C1 segment of cervical spinal cord (tissue), 14 donors: Measurements from ENCODE around the gene NHP2.

Experiments
- DNase-seq, 14 donors: peaks; one replicate each; lab custom pipeline; 2025; lab: John Stamatoyannopoulos, UW

The NHP2 gene

DNA sequence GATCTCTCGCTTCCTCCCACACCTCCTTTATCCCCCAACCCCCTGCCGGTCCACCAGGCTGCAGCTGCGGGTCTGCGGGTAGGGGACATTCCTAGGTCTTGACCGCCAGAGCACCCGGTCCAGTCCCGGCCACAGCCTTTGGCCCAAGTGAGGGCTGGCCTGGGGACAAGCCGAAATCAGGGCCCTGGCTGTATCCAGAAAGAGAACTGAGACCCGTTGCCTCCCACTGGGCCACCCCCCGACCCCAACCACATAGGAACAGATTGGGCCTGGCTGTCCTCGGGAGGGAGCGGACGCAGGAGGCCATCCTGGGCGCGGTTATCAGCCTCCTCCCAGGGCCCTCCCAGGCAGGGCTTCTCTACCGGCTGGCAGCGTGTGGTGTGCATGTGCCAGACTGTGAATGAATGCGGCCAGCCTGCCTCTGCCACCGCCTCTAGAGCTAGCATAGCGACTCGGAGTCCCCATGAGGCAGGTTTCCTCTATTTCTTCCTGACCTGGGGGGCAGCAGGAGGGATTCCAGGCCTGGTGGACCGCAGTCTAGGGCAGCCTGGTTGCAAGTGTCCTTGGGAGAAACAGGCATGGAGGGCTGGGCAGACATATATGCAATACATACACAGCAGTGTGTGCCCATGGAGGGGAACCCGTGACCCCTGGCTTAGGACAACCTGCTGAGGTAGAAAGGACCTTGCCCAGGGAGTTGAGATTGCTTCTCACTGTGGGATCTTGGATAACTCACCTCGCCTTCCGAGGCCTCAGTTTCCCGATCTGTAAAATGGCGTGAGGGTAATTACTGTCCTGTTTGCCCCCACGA lies 39.2 kb downstream of the NHP2 start:
- DNase-seq = peak in 1 of 14 donors; percentile 45

DNA sequence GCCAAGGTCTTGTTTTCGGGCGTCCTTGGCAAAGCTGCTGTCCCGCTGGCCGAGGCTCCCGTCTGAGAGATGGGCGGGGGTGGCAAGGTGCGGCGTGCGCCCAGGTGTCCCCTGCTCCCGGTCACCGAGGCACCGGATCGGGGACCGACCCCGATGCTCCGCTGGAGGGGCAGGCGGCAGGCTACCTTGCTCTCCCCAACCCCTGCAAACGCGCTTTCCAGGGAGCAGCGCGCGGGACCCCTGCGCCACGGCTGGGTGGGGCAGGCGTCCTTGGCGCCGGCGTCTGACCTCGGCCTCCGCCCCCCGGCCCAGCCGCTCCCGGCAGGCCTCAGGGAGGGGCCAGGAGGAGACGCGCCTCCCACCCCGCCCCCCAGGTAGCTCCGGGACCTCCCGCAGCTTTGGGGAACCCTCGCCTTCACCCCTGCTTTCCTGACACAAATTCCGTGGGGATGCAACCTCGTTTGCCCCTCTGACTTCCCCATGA lies 39.8 kb downstream of the NHP2 start:
- no peak for DNase-seq

DNA sequence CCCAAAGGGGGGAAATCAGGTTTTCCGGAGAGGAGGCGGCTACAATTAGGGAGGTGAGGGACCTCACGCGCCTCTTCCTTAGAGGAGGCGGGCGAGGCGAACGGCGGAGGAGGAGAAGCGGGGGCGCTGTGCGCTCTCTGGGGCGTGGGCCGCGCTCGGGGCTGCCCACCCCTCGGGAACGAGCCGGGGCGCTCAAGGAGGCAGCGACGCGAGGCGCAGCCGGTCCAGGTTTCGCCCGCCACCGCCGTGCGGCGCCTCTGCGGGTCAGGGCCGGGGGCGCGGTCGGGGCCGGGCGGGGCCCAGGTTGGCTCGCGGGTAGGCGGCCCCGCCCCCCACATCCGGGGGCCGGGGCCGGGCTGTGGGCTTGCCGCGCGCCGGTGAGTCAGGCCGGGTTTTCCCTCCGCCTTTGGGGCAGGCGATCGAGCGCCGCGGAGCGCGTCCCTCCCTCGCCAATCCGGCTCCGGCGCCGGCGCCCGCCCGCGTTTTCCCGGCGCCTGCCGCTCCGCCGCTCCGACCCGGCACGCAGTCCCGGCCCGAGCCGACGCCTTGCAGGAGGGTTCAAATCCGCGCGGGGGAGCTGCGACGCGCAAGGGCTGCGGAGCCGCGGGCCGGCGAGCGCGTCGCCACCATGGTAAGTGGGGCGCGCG lies 40.4 kb downstream of the NHP2 start, which contains the start of gene N4BP3:
Gene N4BP3 (plus strand): TSS at position 392 of the 647 bp plus-strand sequence. CDS start 6,052 bp downstream, outside the sequence.
- no peak for DNase-seq

DNA sequence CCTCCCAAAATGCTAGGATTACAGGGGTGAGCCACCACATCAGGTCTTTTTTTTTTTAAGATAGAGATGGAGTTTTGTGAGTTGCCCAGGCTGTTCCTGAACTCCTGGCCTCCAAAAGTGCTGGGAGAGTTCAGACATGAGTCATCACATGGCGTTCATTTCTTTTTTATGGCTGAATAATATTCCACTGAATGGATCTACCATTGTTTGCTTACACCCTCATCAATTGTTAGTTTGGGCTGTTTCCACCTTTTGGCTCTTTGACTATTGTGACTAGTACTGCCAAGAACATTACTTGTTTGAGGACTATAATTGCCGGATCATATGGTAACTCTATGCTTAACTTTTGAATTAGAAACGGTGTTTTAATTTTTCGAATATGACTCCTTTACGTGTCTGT lies 41.1 kb downstream of the NHP2 start:
- no peak for DNase-seq

DNA sequence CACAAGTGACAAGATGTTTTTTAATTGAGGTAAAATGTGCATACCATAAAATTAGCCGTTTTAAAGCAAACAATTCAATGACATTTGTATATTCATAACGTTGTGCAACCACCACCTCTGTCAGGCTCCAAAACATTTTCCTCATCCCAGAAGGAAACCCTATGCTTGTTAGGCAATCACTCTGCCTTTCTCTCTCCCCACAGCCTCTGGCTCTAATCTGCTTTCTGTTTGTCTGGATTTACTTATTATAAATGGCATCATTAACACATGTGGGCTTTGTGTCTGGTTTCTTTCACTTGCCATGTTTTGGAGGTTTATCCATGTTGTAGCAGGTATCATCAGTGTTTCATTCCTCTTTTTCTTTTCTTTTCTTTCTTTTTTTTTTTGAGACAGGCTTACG lies 41.8 kb downstream of the NHP2 start:
- DNase-seq = no peak

DNA sequence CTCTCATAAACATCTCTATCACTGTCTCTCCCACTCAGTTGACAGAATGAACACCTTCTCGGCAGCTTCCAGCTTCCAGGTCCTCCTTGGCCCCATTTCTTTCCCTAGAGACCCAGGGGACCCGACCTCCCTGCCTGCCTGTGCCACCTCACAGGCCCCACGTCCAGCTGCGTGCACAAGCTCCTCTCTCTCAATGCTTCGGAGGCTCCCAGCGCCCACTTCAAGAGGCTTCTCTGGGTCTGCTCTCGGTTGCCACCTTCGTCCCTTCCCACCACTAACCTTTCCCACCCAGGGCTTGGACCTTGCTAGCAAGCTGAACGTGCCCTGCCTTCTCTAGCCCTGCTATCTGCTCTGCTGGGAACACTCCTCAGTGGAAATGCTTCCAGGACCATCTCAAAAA lies 43.2 kb downstream of the NHP2 start:
- no peak for DNase-seq

DNA sequence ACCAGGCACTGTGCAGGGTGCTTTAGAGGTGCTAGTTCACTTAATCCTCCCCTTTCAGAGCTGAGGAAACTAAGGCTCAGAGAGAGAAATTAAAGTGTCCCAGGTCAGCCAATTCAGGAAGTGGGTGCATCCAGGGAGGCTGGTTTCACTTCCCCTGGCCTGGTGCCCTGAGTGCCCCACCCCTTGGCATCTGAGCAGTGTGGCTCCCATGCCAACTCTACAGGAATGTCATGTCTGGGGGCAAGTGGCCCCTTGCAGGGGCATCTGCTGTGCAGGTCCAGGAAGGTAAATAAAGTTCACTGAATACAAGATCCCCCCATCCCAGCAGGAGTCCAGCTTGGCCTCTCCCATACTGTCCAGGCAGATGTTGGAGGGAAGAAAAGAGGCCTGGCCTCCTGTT lies 44.7 kb downstream of the NHP2 start:
- DNase-seq = no peak

DNA sequence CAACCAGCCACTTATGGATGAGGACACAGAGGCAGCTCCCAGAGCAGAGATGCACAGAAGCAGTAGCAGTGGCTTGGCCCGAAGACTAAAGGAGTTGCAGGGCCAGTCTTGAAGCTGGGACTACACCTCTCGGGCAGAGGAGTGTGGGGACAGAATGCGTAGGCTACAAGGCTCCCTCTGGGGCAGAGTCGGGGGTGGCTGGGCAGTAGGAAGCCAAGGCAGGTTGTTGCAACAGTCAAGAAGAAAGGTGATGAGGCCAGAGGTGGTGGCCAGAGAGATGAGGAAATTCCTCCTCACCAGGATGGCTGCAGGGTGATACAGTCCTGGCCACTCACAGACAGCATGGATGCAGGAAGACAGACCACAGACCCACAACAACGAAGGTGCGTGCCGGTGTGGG lies 45.2 kb downstream of the NHP2 start:
- no peak for DNase-seq

- DNase-seq = no peak
These were observed 45.9 kb downstream of the NHP2 start for GRCh38 chr5:178107756-178108310.

GRCh38 chr5:178106556-178107239 lies 47.0 kb downstream of the NHP2 start:
- no peak for DNase-seq

- no peak for DNase-seq
These were observed 47.6 kb downstream of the NHP2 start for GRCh38 chr5:178106086-178106485.

GRCh38 chr5:178104492-178104891 lies 49.2 kb downstream of the NHP2 start:
- no peak for DNase-seq

DNA sequence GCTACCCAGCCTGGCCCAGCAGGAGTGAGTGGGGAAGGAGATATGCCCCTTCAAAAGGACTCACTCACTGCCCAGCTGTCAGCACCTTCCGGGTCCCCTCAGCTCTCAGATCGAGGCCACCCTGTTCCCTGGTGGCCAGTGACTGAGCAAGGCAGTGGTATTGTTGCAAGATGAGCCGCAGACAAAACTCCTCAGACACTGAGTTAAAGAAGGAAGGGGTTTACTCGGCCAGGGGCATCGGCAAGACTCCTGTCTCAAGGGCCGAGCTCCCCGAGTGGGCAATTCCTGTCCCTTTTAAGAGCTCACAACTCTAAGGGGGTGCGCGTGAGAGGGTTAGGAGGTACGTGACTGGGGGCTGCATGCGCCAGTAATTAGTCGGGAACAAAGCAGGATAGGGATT lies 50.1 kb downstream of the NHP2 start:
- no peak for DNase-seq
